Measurements from ENCODE around the gene SNRNP25.

Gene SNRNP25

DNA sequence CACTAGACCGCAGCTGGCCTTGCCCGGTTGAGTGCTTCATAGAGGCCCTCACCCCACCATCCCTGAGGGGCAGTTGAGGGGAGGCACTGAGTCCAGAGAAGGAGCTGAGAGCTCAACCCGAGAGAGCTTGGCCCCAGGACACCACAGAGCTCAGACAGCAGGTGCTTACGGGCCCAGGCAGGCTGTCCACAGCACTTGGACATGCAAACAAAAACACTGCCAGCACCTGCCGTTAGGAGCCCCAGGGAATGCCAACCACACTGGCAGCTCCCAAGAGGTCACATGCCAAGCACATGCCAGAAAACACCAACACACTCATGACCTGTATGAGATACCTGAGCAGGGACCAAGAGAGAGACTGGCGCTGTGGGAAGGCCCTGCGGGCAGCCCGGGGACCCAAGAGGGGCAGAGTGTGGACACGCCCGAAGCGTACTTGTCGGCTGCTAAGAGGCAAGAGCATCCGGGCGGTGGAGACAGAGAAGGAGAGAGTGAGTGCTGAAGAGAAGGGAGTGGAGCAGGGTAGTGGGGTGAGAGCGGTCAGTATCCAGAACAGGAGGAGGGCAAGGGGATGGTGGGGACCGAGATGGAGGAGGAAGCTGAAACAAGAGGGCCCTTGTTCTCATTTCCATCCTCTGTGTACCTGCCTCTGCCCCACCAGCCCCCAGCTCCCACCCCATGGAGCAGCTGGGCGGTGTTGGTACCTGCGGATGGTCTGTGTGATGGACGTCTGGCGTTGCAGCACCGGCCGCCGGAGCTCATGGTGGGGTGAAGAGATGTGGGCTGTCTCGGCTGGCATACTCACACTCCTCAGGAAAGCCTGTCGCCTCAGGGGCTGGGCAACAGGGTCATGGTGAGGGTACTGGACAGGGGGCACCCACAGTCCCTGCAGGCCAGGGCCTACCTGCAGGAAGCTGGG is 10.6 kb downstream of the SNRNP25 start:
- DNase-seq (ENCODE audit: low spot score) = no peak

GRCh38 chr16:64914-65255 is 11.3 kb downstream of the SNRNP25 start:
- DNase-seq (ENCODE audit: low spot score) = no peak
- TF ChIP-seq, protein P1, sequence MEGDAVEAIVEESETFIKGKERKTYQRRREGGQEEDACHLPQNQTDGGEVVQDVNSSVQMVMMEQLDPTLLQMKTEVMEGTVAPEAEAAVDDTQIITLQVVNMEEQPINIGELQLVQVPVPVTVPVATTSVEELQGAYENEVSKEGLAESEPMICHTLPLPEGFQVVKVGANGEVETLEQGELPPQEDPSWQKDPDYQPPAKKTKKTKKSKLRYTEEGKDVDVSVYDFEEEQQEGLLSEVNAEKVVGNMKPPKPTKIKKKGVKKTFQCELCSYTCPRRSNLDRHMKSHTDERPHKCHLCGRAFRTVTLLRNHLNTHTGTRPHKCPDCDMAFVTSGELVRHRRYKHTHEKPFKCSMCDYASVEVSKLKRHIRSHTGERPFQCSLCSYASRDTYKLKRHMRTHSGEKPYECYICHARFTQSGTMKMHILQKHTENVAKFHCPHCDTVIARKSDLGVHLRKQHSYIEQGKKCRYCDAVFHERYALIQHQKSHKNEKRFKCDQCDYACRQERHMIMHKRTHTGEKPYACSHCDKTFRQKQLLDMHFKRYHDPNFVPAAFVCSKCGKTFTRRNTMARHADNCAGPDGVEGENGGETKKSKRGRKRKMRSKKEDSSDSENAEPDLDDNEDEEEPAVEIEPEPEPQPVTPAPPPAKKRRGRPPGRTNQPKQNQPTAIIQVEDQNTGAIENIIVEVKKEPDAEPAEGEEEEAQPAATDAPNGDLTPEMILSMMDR (IDR thresholded peaks at IDR 0.05; ENCODE audit: extremely low read depth, missing control alignments) = no peak

More for the DNA sequence above, 10.6 kb downstream of the SNRNP25 start:
- TF ChIP-seq, protein P1 (IDR thresholded peaks at IDR 0.05; ENCODE audit: extremely low read depth, missing control alignments) = no peak

DNA sequence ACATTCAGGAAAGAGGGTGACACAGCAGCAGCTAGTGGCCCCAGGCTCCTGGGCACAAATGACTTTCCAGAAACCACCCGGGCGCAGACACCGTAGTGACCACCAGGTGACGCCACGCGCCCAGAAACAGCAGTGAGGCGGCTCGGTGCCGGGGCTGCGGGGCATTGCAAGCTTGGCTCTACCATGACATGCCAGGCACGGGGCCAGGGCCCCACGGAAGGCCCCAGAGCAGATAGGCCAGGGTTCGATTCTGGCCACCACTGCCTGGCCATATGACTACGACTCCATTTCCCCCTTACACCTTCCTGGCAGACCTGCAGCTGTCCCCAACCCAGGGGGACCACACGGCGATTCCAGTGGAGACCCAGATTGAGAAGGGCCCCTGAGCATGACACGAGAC is 12.1 kb downstream of the SNRNP25 start:
- TF ChIP-seq, protein P1 (IDR thresholded peaks at IDR 0.05; ENCODE audit: extremely low read depth, missing control alignments) = peak; percentile 97
- peak; percentile 91 for DNase-seq (ENCODE audit: low spot score)

GRCh38 chr16:66309-67182 is 12.9 kb downstream of the SNRNP25 start:
- TF ChIP-seq, protein P1 (IDR thresholded peaks at IDR 0.05; ENCODE audit: extremely low read depth, missing control alignments) = no peak
- no peak for DNase-seq (ENCODE audit: low spot score)

- DNase-seq (ENCODE audit: low spot score) = no peak
- TF ChIP-seq, protein P1 (IDR thresholded peaks at IDR 0.05; ENCODE audit: extremely low read depth, missing control alignments) = no peak
Measured at GRCh38 chr16:67183-67791, 13.7 kb downstream of the SNRNP25 start.

DNA sequence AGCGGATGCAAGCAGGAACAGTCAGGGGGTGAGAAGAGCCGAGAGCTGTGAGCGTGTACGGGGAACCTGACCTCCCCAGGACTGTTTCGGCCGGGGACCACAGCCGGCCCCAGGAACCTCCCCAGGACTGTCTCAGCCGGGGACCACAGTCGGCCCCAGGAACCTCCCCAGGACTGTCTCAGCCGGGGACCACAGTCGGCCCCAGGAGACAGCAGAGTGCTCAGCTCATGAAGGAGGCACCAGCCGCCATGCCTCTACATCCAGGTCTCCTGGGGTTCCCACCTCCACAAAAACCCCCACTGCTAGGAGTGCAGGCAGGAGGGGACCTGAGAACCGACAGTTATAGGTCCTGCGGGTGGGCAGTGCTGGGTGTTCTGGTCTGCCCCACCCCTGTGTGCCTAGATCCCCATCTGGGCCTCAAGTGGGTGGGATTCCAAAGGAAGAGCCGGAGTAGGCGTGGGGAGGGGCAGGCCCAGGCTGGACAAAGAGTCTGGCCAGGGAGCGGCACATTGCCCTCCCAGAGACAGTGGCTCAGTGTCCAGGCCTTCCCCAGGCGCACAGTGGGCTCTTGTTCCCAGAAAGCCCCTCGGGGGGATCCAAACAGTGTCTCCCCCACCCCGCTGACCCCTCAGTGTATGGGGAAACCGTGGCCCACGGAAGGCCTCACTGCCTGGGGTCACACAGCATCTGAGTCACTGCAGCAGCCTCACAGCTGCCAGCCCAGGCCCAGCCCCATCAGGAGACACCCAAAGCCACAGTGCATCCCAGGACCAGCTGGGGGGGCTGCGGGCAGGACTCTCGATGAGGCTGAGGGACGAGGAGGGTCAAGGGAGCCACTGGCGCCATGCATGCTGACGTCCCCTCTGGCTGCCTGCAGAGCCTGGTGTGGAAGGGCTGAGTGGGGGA is 14.5 kb downstream of the SNRNP25 start:
- TF ChIP-seq, protein P1 (IDR thresholded peaks at IDR 0.05; ENCODE audit: extremely low read depth, missing control alignments) = no peak
- no peak for DNase-seq (ENCODE audit: low spot score)
